Measurements from ENCODE around the gene GRIN2B.

The GRIN2B gene

DNA sequence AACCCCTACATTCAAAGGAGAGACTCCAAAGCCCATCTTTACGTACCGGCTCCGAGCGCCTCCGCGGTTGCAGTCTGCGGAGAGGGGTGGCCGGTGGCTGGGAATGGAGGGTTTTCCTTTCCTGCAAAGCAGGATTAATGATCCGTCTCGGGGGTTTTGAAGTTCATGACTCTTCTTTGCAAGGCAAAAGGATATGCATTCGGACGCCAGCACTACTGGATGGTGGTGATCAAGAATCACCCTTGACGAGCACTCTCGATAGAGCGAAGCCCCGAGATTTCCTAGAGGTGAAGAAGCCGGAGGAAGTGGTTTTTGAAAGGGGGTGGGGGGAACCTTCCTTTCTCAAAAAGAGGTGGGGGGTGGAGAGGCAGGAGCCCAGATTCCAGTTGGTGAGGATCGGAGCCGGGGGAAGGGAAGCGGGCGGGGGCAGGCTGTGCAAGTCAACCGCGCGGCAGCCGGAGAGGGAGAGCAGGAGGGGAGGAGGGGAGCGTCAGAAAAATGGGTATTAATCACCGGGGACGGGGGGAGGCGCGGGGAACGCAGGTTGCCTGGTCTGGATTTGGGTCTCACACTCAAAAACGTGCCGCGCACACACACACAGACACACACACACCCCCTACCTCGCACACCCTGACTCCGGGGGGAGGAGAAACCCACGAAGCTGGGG is at the start of gene GRIN2B:
Gene GRIN2B, minus strand, starts transcription at position 307 of the 667 bp plus-strand sequence. CDS start 115,394 bp downstream, outside the sequence.
- H3K9me3 Mint-ChIP-seq, result peaks cover 16% of the 10 kb centered on the region
- DNase-seq, result peak; percentile 57
- TF ChIP-seq, protein P1, sequence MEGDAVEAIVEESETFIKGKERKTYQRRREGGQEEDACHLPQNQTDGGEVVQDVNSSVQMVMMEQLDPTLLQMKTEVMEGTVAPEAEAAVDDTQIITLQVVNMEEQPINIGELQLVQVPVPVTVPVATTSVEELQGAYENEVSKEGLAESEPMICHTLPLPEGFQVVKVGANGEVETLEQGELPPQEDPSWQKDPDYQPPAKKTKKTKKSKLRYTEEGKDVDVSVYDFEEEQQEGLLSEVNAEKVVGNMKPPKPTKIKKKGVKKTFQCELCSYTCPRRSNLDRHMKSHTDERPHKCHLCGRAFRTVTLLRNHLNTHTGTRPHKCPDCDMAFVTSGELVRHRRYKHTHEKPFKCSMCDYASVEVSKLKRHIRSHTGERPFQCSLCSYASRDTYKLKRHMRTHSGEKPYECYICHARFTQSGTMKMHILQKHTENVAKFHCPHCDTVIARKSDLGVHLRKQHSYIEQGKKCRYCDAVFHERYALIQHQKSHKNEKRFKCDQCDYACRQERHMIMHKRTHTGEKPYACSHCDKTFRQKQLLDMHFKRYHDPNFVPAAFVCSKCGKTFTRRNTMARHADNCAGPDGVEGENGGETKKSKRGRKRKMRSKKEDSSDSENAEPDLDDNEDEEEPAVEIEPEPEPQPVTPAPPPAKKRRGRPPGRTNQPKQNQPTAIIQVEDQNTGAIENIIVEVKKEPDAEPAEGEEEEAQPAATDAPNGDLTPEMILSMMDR (IDR thresholded peaks at IDR 0.05), result no peak
- no peaks in the 10 kb centered on the region for H3K36me3 Mint-ChIP-seq (ENCODE audit: low read depth)
- peaks cover 21% of the 10 kb centered on the region for H3K4me1 Mint-ChIP-seq
- peak within 1 kb of the TSS; percentile 93 for H3K4me3 Mint-ChIP-seq
- H3K27ac Mint-ChIP-seq, result no peak within 1 kb of the TSS
- H3K27me3 Mint-ChIP-seq (ENCODE audit: low read depth, poor library complexity), result peaks cover 92% of the 10 kb centered on the region

DNA sequence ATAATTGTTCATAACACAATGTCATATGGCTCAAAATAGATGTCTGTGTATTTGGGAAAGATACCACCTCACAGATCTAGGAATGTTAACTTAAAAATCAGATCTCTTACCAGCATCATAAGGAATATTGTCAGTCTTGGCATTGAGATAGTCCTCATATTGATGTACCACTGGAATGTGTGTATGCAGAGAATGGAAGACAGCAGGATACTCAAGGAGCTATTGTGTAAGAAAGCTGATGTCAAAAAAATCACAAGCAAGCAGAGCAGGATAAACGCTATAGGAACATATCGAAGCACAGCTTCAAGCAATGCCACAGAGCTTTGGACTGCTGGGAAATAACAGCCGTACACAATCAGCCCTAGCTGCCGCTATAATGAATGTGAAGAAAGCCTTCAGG is 45.1 kb upstream of the GRIN2B start:
- TF ChIP-seq, protein P1 (IDR thresholded peaks at IDR 0.05), result no peak
- H3K36me3 Mint-ChIP-seq (ENCODE audit: low read depth), result no peaks in the 10 kb centered on the region
- no peak overlapping the region for H3K4me3 Mint-ChIP-seq
- no peaks in the 10 kb centered on the region for H3K4me1 Mint-ChIP-seq
- DNase-seq, result no peak
- peaks cover 4% of the 10 kb centered on the region for H3K27me3 Mint-ChIP-seq (ENCODE audit: low read depth, poor library complexity)
- H3K27ac Mint-ChIP-seq, result no peak overlapping the region
- no peaks in the 10 kb centered on the region for H3K9me3 Mint-ChIP-seq

DNA sequence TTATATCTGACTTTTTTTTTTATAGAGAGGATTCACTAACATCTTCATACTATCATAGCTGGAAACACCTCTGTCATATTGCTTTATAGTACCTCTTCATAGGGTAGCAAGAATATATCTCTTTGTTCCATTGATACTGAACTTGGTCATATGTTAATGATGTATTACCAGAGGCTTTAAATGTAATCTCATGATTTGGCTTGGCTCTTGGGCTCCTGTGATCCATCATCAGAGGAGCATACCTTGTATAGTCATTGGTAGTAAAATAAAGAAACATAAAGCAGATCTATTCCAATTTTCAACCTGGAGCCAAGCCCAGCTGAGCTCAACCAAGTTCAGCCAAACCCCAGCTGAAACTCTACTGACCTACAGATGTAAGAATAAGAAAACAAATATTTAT is 43.2 kb upstream of the GRIN2B start:
- TF ChIP-seq, protein P1 (IDR thresholded peaks at IDR 0.05), result no peak
- Mint-ChIP-seq H3K36me3 (ENCODE audit: low read depth) (no peaks in the 10 kb centered on the region), H3K27ac (no peak overlapping the region)

DNA sequence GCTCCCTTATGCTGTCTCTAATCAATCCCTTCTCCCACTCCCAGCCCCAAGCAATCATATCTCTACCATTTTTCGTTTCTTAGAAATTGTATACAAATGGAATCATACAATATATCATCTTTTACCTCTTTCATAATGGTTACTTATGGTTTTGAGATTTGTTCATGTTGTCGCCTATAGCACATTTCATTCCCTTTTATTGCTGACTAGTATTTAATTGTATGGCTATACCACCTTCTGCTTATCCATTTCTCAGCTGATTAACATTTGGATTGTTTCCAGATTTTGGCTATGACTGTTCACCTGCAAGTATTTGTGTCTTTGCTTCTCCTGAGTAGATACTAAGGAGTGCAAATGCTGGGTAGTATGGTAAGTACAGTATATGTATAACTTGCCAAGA is 36.7 kb upstream of the GRIN2B start:
- H3K27me3 Mint-ChIP-seq (ENCODE audit: low read depth, poor library complexity), result peaks cover 2% of the 10 kb centered on the region
- no peak overlapping the region for H3K4me3 Mint-ChIP-seq
- H3K9me3 Mint-ChIP-seq, result no peaks in the 10 kb centered on the region
- no peak for DNase-seq
- no peaks in the 10 kb centered on the region for H3K4me1 Mint-ChIP-seq
- H3K36me3 Mint-ChIP-seq (ENCODE audit: low read depth), result no peaks in the 10 kb centered on the region
- TF ChIP-seq, protein P1 (IDR thresholded peaks at IDR 0.05), result no peak
- no peak overlapping the region for H3K27ac Mint-ChIP-seq

More for the DNA sequence above, 43.2 kb upstream of the GRIN2B start:
- Mint-ChIP-seq H3K27me3 (ENCODE audit: low read depth, poor library complexity) (peaks cover 4% of the 10 kb centered on the region), H3K9me3 (no peaks in the 10 kb centered on the region), H3K4me1 (no peaks in the 10 kb centered on the region), H3K4me3 (no peak overlapping the region)
- no peak for DNase-seq

DNA sequence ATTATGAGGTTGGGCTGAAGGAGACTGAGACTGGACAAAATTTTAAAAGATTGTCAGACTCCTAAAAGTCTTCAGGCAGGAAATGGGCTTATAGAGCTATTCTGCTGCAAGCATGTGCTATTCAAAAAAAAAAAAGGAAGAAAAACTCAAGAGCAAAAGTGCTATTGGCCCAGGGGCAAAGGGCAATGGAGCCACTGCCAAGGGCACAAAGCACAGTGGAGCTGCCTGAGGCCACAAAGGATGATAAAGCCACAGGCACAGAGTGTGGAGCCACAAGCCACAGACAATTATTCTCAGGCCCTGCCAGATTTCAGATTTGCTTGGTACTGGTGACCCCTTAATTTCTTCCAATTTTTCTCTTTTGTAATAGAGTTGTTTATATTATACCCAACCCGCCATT is 29.6 kb upstream of the GRIN2B start:
- no peak overlapping the region for H3K27ac Mint-ChIP-seq
- peaks cover 11% of the 10 kb centered on the region for H3K27me3 Mint-ChIP-seq (ENCODE audit: low read depth, poor library complexity)
- DNase-seq, result no peak
- no peaks in the 10 kb centered on the region for H3K36me3 Mint-ChIP-seq (ENCODE audit: low read depth)
- TF ChIP-seq, protein P1 (IDR thresholded peaks at IDR 0.05), result no peak
- H3K4me3 Mint-ChIP-seq, result no peak overlapping the region
- no peaks in the 10 kb centered on the region for H3K4me1 Mint-ChIP-seq
- H3K9me3 Mint-ChIP-seq, result peaks cover 17% of the 10 kb centered on the region

DNA sequence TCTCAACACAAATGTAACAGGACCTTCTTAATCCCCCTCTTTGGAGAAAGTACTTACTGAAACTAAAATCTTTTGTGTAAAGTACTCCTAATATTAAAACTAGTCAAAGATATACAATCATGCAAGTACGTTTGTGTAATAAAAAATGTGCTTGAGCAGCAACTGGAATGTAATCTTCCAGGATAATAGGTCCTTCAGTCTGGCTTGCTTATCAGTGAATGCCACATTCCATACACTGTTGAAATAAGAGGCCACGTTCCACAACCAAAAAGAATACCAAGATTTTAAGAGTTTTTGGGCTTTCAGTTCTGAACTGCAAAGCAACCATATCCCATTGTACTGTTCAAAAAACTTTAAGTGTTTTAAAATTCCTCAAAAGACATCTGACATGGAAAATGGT is 26.2 kb upstream of the GRIN2B start:
- peaks cover 11% of the 10 kb centered on the region for H3K27me3 Mint-ChIP-seq (ENCODE audit: low read depth, poor library complexity)
- H3K9me3 Mint-ChIP-seq, result peaks cover 41% of the 10 kb centered on the region
- H3K4me3 Mint-ChIP-seq, result no peak overlapping the region
- H3K4me1 Mint-ChIP-seq, result no peaks in the 10 kb centered on the region
- H3K27ac Mint-ChIP-seq, result no peak overlapping the region
- TF ChIP-seq, protein P1 (IDR thresholded peaks at IDR 0.05), result no peak
- no peak for DNase-seq
- H3K36me3 Mint-ChIP-seq (ENCODE audit: low read depth), result no peaks in the 10 kb centered on the region

Data from nephron progenitor cell (in vitro differentiated cells).